GM12878 (cell line): ENCODE data around the gene CLEC4G. TPM values are rescaled to one million over a fixed set of nuclear protein-coding genes. Genes with fewer than 3 reads are reported as not detected.
A peak's percentile ranks its signal among the peaks of the same experiment; 100 is the strongest.

Source experiments
- ATAC-seq: fragments of 200-7000 bp; cut with Tn5 transposase; 3 replicates; pipeline ENCODE4 v1.9.1; 2020; ENCODE audit warnings: mild to moderate bottlenecking, moderate library complexity
- BruUV-seq: library from RNA; stranded (reverse); fragments of 400-500 nt; replicated peaks from 2 replicates; lab custom pipeline; 2021; lab: Mats Ljungman, UMichigan
- CTCF ChIA-PET: fragments of 300-600 bp; sonication (Branson Sonifier 250); formaldehyde crosslinking; extraction: SDS; loops from one replicate; lab custom pipeline; 2021; ENCODE audit warnings: inconsistent platforms; lab: Yijun Ruan, JAX
- POLR2A ChIA-PET: fragments of 350-600 bp; formaldehyde crosslinking; extraction: SDS; loops from one replicate; lab custom pipeline; 2021; ENCODE audit warnings: inconsistent platforms; lab: Charles Lee
- RAD21 ChIA-PET: fragments of 300-600 bp; sonication (Branson Sonifier 250); formaldehyde crosslinking; loops from one replicate; lab custom pipeline; 2023; ENCODE audit warnings: antibody characterized with exemption; ENCODE audit not compliant: unreplicated experiment; lab: Charles Lee
- SMC1A ChIA-PET: fragments of 300-600 bp; sonication (Branson Sonifier 250); formaldehyde crosslinking; loops from one replicate; lab custom pipeline; 2023; ENCODE audit not compliant: unreplicated experiment, uncharacterized antibody; lab: Charles Lee
- DNase-seq: peaks from one replicate; pipeline ENCODE4 v3.0.0-alpha.2; 2011; ENCODE audit warnings: low read depth, low spot score
- FAIRE-seq: peaks from 3 replicates; lab custom pipeline; 2011; peaks lifted over from hg19 to GRCh38; lab: Jason Lieb, UNC
- H2AFZ ChIP-seq: 2 replicates; pipeline ENCODE4 v1.6.0; 2011; ENCODE audit warnings: low read depth, low read length, control low read depth; ENCODE audit not compliant: control insufficient read depth
- H3K27ac ChIP-seq: 2 replicates; pipeline ENCODE4 v1.5.1; 2011; ENCODE audit warnings: control low read depth; ENCODE audit not compliant: control insufficient read depth, insufficient read depth
- H3K27me3 ChIP-seq, 2 experiments: replicated peaks in 1 of 2; 2 replicates each; pipeline versions ENCODE4 v1.6.0 to v1.6.1; 2011; ENCODE audit warnings: low read length in 1 of 2; ENCODE audit not compliant: control insufficient read depth in 2 of 2, insufficient read depth in 2 of 2
- H3K36me3 ChIP-seq, 2 experiments: 2 replicates each; pipeline ENCODE4 v1.5.1; 2011; ENCODE audit warnings: low read length in 1 of 2; ENCODE audit not compliant: control insufficient read depth in 2 of 2, insufficient read depth in 2 of 2
- H3K4me1 ChIP-seq: 2 replicates; pipeline ENCODE4 v1.6.1; 2011; ENCODE audit warnings: mild to moderate bottlenecking, low read length, moderate library complexity, mixed read lengths; ENCODE audit not compliant: control insufficient read depth, insufficient read depth
- H3K4me2 ChIP-seq: 2 replicates; pipeline ENCODE4 v1.6.0; 2011; ENCODE audit warnings: control low read depth; ENCODE audit not compliant: control insufficient read depth, insufficient read depth
- H3K4me3 ChIP-seq: fragments of 200-600 bp; sonication (generic); 2 replicates; pipeline ENCODE4 v1.5.1; 2016
- H3K79me2 ChIP-seq: 2 replicates; pipeline ENCODE4 v1.6.0; 2011; ENCODE audit warnings: low read length; ENCODE audit not compliant: control insufficient read depth, insufficient read depth
- H3K9ac ChIP-seq: 2 replicates; pipeline ENCODE4 v1.8.0; 2011; ENCODE audit warnings: low read length, control low read depth, mixed read lengths; ENCODE audit not compliant: control insufficient read depth, insufficient read depth
- H3K9me3 ChIP-seq: replicated peaks from 3 replicates; pipeline ENCODE4 v1.5.1; 2011; ENCODE audit warnings: mild to moderate bottlenecking, low read length; ENCODE audit not compliant: control insufficient read depth, insufficient read depth
- H4K20me1 ChIP-seq: 2 replicates; pipeline ENCODE4 v1.6.0; 2011; ENCODE audit not compliant: control insufficient read depth, insufficient read depth
- RB1 ChIP-seq: fragments of 450-650 bp; formaldehyde crosslinking; IDR thresholded peaks from 2 replicates; pipeline ENCODE4 v1.6.1; 2017; ENCODE audit warnings: mild to moderate bottlenecking, borderline replicate concordance
- RCOR1 ChIP-seq: conservative IDR thresholded peaks from 2 replicates; pipeline ENCODE4 v1.6.1; 2012; ENCODE audit warnings: low read depth, low read length, improper control_type of control experiment
- STAT3 ChIP-seq: IDR thresholded peaks from 2 replicates; pipeline ENCODE4 v1.6.1; 2011; ENCODE audit warnings: low read depth, low read length, improper control_type of control experiment
- WRNIP1 ChIP-seq: IDR thresholded peaks from 2 replicates; pipeline ENCODE4 v1.6.1; 2011; ENCODE audit warnings: low read depth, low read length, improper control_type of control experiment, borderline replicate concordance
- WGBS: methylation state at CpG from one replicate; pipeline ENCODE4 v1.1.6; 2016; ENCODE audit warnings: low lambda C conversion rate; ENCODE audit not compliant: insufficient replicate concordance, insufficient coverage; ENCODE audit errors: missing lambda C conversion rate; 5-methylcytosine and 5-hydroxymethylcytosine counted together
- in situ Hi-C: fragments of 300-500 bp; cut with MboI; formaldehyde crosslinking; loops from 9 replicates; pipeline ENCODE4 v1.14.3; 2018; ENCODE audit warnings: mixed read lengths
- intact Hi-C: fragments of 100-400 bp; cut with micrococcal nuclease; formaldehyde crosslinking; loops from one replicate; pipeline ENCODE4 v1.14.2; 2022; ENCODE audit not compliant: unreplicated experiment
- polyA plus RNA-seq, 11 experiments: library from polyadenylated mRNA; depleted of rRNA in 4 of 11; unstranded in 6 of 11; stranded (reverse) in 5 of 11; fragments of >200 nt; fragmentation: Nextera tagmentation in 4 of 11; fragmentation: Illumina TruSeq in 1 of 11; extraction: Ambion mirVana in 4 of 11; extraction: Trizol in 1 of 11; gene quantifications; 1 replicate in 1 of 11; 2 replicates in 10 of 11; pipeline versions ENCODE4 v1.2.1 to v1.2.3, GENCODE V29; 2011 to 2016; ENCODE audit warnings: inconsistent platforms in 2 of 11, missing spikeins in 2 of 11, low read depth in 1 of 11
- total RNA-seq, 4 experiments: library from RNA; depleted of rRNA in 3 of 4; stranded (reverse); fragments of >200 nt in 3 of 4; fragmentation: Illumina TruSeq in 1 of 4; extraction: Trizol in 1 of 4; gene quantifications; 2 replicates each; pipeline versions ENCODE4 v1.2.1 to v1.2.3, GENCODE V29; 2013 to 2021
- TF ChIP-seq, protein P1 (sequence below): IDR thresholded peaks from 2 replicates; pipeline ENCODE4 v1.6.1; 2011; ENCODE audit warnings: borderline replicate concordance, low read depth, mild to moderate bottlenecking, moderate library complexity, low read length; ENCODE audit not compliant: insufficient read depth, poor library complexity, severe bottlenecking

The CLEC4G gene
- total and polyA plus RNA-seq, 10 of the 15 experiments (the other 5 are each of a cell fraction or from before 2014, with no cell fraction given), result 0.04 TPM; not detected in 9

DNA sequence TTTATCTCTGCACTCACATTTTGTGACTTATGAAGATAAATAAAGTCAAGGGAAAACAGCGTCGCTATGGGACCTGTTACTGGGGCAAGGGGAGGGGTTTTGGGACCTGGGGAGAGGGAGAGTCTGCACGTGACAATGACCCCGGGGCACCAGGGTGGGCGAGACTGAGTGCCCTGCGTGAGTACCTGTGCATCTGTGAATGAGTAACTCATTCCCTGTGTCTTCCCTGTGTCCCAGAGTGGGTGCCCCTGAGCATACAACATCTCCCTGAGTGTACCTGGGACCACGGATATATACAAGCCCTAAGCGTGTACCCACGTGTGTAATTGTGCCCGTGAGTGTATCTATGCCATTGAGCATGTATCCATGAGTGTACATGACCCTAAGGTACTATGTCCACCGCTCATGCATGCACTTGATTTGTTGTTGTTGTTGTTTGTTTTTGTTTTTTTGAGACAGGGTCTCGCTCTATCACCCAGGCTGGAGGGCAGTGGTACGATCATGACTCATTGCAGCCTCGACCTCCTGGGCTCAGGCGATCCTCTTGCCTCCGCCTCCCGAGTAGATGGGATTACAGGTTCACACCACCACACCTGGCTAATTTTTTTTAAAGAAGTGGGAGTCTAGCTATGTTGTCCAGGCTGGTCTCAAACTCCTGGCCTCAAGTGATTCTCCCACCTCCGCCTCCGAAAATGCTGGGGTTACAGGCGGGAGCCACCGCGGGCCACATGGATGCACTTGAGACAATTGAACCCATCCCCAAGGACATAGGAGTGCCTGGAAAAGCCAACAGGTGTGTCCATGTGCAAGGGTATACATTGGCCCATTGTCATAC lies 51.9 kb downstream of the CLEC4G start:
- Histone ChIP-seq H4K20me1 (no peaks in the 10 kb centered on the region), H2AFZ (peak overlapping the region; percentile 91), H3K9me3 (no peaks in the 10 kb centered on the region; the same call in 2 of the 3 replicates), H3K4me2 (peak overlapping the region; percentile 88), H3K9ac (no peak overlapping the region; the same call in 1 of the 2 replicates), H3K27ac (no peak overlapping the region), H3K36me3 (peaks cover 0 to 3% of the 10 kb centered on the region in 2 experiments; a peak in 2 of 4 replicates), H3K27me3 (no peaks in the 10 kb centered on the region), H3K4me1 (peaks cover 44% of the 10 kb centered on the region), H3K79me2 (peaks cover 23% of the 10 kb centered on the region), H3K4me3 (peak overlapping the region; percentile 85; the same call in 1 of the 2 replicates)
- TF ChIP-seq RCOR1, result no peak
- no peak for TF ChIP-seq STAT3
- TF ChIP-seq, protein P1, sequence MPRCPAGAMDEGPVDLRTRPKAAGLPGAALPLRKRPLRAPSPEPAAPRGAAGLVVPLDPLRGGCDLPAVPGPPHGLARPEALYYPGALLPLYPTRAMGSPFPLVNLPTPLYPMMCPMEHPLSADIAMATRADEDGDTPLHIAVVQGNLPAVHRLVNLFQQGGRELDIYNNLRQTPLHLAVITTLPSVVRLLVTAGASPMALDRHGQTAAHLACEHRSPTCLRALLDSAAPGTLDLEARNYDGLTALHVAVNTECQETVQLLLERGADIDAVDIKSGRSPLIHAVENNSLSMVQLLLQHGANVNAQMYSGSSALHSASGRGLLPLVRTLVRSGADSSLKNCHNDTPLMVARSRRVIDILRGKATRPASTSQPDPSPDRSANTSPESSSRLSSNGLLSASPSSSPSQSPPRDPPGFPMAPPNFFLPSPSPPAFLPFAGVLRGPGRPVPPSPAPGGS, result peak; percentile 60
- no peak for TF ChIP-seq RB1
- TF ChIP-seq WRNIP1, result 0 out of 2 replicates have a peak, but pooled peaks have one; percentile 31
- intact Hi-C loops (loop anchor here (1.0 to 10.0 kb wide), 4 partner anchors 112 to 295 kb away; partner anchors contain the start of gene MAP2K7), in situ Hi-C loops (loop anchor here (5.0 kb wide), 1 partner anchor 113 kb away; no protein-coding TSS in a partner anchor)
- CTCF ChIA-PET, result interaction anchor here (0.6 to 2.5 kb wide), 30 partner anchors 18 to 580 kb away, joined by 3 to 40 read pairs (median 5); partner anchors contain the start of genes CD209, MAP2K7, PET100 and SNAPC2
- DNase-seq, result no peak
- WGBS, result 43% methylated on average over 20 of the region's 22 CpGs
- SMC1A ChIA-PET, result interaction anchor here (1.0 to 2.9 kb wide), 13 partner anchors 16 to 610 kb away, joined by 3 to 26 read pairs (median 3); partner anchors contain the start of genes FCER2 and ZNF557
- no TSS peak for BruUV-seq
- POLR2A ChIA-PET, result interaction anchor here (1.4 to 1.9 kb wide), 2 partner anchors 19 to 120 kb away, joined by 9 to 10 read pairs; no protein-coding TSS in a partner anchor
- RAD21 ChIA-PET, result interaction anchor here (0.8 to 1.7 kb wide), 14 partner anchors 19 to 577 kb away, joined by 3 to 23 read pairs (median 4); partner anchors contain the start of genes FCER2 and SNAPC2
- ATAC-seq, result no peak
- FAIRE-seq, result no peak
